Panc1 (cell line): ENCODE results near the gene TSHZ3. TPM values are rescaled to one million over a fixed set of nuclear protein-coding genes. Genes with fewer than 3 reads are reported as not detected.

Source experiments
- ATAC-seq: fragments of 200-7000 bp; cut with Tn5 transposase; 2 replicates; pipeline ENCODE4 v1.9.1; 2020; ENCODE audit warnings: mild to moderate bottlenecking, moderate library complexity
- BruUV-seq: library from RNA; stranded (reverse); fragments of 400-500 nt; replicated peaks from 2 replicates; lab custom pipeline; 2021; lab: Mats Ljungman, UMichigan
- CTCF ChIA-PET: fragments of 300-600 bp; sonication (Branson Sonifier 250); formaldehyde crosslinking; loops from one replicate; lab custom pipeline; 2022; ENCODE audit warnings: antibody characterized with exemption; lab: Charles Lee
- POLR2A ChIA-PET: fragments of 300-600 bp; sonication (Branson Sonifier 250); formaldehyde crosslinking; loops from one replicate; lab custom pipeline; 2022; ENCODE audit warnings: antibody characterized with exemption; lab: Charles Lee
- DNase-seq: peaks from one replicate; pipeline ENCODE4 v3.0.0-alpha.2; 2010; ENCODE audit warnings: low read depth, low spot score
- H3K27ac ChIP-seq: 2 replicates; pipeline ENCODE4 v1.5.1; 2011; ENCODE audit warnings: mild to moderate bottlenecking, low read length, inconsistent platforms
- H3K27me3 ChIP-seq: fragments of 200-500 bp; sonication (Bioruptor generic); 2 replicates; pipeline ENCODE4 v1.6.0; 2014; ENCODE audit warnings: low read length, inconsistent platforms; ENCODE audit not compliant: control insufficient read depth, insufficient read depth
- H3K36me3 ChIP-seq: fragments of 200-500 bp; sonication (Bioruptor generic); 2 replicates; pipeline ENCODE4 v1.5.1; 2014; ENCODE audit warnings: inconsistent platforms, mild to moderate bottlenecking, low read length, moderate library complexity; ENCODE audit not compliant: control insufficient read depth, insufficient read depth
- H3K4me1 ChIP-seq: 2 replicates; pipeline ENCODE4 v1.5.1; 2011; ENCODE audit warnings: inconsistent platforms, mild to moderate bottlenecking, low read length, moderate library complexity; ENCODE audit not compliant: control insufficient read depth, insufficient read depth
- H3K4me3 ChIP-seq, 2 experiments: 2 replicates each; pipeline ENCODE4 v1.5.1; 2011 to 2012; ENCODE audit warnings: low read depth in 2 of 2, low read length in 2 of 2, mild to moderate bottlenecking in 2 of 2, inconsistent platforms in 1 of 2, moderate library complexity in 1 of 2
- H3K9me3 ChIP-seq: fragments of 200-500 bp; sonication (Bioruptor generic); 2 replicates; pipeline ENCODE4 v1.5.1; 2014; ENCODE audit warnings: low read depth, mild to moderate bottlenecking, inconsistent platforms, low read length, moderate library complexity; ENCODE audit not compliant: control insufficient read depth, insufficient read depth
- POLR2AphosphoS5 ChIP-seq: IDR thresholded peaks from 2 replicates; pipeline ENCODE4 v1.6.1; 2012; ENCODE audit warnings: mild to moderate bottlenecking, low read depth, low read length, moderate library complexity
- SIN3A ChIP-seq: IDR thresholded peaks from 2 replicates; pipeline ENCODE4 v1.6.1; 2012; ENCODE audit warnings: low read depth, mild to moderate bottlenecking, low read length, moderate library complexity, borderline replicate concordance; ENCODE audit not compliant: insufficient read depth
- TCF7L2 ChIP-seq: IDR thresholded peaks from 2 replicates; pipeline ENCODE4 v1.6.1; 2011; ENCODE audit warnings: mild to moderate bottlenecking, low read depth, low read length, inconsistent platforms
- in situ Hi-C: cut with HindIII; loops from 2 replicates; pipeline ENCODE4 v1.10.0; 2016; ENCODE audit warnings: low sequenced_read_pairs, low pct_unique_long_range_greater_than_20kb
- intact Hi-C: fragments of 100-400 bp; cut with micrococcal nuclease; formaldehyde crosslinking; loops from one replicate; pipeline ENCODE4 v1.10.0; 2022; ENCODE audit not compliant: unreplicated experiment
- total RNA-seq: library from RNA; stranded (reverse); gene quantifications from one replicate; pipeline ENCODE4 v1.2.1, GENCODE V29; 2021; ENCODE audit not compliant: unreplicated experiment
- TF ChIP-seq, protein P1 (sequence below): fragments of 450-650 bp; IDR thresholded peaks from 2 replicates; pipeline ENCODE4 v1.5.1; 2017; ENCODE audit warnings: mild to moderate bottlenecking
- TF ChIP-seq, protein P2 (sequence below), 2 experiments: IDR thresholded peaks; 2 replicates each; pipeline ENCODE4 v1.6.1; 2011 to 2012; ENCODE audit warnings: low read depth in 2 of 2, control low read depth in 1 of 2, low read length in 1 of 2, mild to moderate bottlenecking in 1 of 2, moderate library complexity in 1 of 2; ENCODE audit not compliant: insufficient read depth in 1 of 2

The TSHZ3 gene
- total RNA-seq, 1 experiment from 2014 or later: 7.8 TPM

DNA sequence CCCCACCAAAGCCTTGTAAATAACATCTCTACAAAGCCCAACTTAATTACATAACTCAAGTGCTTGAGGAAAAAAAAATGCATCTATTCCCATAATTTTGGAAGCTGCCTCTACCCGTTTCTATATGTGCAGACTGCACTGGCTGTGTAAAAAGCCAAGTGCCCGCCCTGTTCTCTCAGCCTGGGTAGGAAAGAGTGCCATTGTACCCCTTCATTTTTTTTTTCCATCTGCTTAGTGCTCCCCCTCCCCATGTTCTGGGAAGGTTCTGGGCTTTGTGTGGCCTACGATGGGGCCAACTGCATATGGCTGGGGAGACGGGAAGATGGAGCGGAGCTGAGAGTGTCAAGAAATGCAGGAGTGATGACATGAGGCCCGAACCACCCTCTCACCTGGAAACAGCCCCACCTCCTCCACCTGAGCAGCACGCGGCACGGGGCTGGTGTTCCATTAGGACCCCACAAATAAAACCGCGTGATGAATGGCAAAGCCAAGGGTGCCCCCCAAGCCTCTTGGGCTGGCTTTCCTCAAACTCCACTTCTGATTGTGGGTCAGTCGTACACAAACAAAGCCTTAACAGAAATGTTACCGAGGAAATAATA, 42.1 kb downstream of the TSHZ3 start:
- CTCF ChIA-PET: no interaction called here
- H3K27ac ChIP-seq: no peak overlapping the region
- intact Hi-C loops: no loop called here
- no peaks in the 10 kb centered on the region for H3K9me3 ChIP-seq
- in situ Hi-C loops: no loop called here
- H3K4me3 ChIP-seq: no peak overlapping the region
- TF ChIP-seq SIN3A (no peak), POLR2AphosphoS5 (no peak), TCF7L2 (no peak)
- TF ChIP-seq, protein P1, sequence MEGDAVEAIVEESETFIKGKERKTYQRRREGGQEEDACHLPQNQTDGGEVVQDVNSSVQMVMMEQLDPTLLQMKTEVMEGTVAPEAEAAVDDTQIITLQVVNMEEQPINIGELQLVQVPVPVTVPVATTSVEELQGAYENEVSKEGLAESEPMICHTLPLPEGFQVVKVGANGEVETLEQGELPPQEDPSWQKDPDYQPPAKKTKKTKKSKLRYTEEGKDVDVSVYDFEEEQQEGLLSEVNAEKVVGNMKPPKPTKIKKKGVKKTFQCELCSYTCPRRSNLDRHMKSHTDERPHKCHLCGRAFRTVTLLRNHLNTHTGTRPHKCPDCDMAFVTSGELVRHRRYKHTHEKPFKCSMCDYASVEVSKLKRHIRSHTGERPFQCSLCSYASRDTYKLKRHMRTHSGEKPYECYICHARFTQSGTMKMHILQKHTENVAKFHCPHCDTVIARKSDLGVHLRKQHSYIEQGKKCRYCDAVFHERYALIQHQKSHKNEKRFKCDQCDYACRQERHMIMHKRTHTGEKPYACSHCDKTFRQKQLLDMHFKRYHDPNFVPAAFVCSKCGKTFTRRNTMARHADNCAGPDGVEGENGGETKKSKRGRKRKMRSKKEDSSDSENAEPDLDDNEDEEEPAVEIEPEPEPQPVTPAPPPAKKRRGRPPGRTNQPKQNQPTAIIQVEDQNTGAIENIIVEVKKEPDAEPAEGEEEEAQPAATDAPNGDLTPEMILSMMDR: no peak
- TF ChIP-seq, protein P2, sequence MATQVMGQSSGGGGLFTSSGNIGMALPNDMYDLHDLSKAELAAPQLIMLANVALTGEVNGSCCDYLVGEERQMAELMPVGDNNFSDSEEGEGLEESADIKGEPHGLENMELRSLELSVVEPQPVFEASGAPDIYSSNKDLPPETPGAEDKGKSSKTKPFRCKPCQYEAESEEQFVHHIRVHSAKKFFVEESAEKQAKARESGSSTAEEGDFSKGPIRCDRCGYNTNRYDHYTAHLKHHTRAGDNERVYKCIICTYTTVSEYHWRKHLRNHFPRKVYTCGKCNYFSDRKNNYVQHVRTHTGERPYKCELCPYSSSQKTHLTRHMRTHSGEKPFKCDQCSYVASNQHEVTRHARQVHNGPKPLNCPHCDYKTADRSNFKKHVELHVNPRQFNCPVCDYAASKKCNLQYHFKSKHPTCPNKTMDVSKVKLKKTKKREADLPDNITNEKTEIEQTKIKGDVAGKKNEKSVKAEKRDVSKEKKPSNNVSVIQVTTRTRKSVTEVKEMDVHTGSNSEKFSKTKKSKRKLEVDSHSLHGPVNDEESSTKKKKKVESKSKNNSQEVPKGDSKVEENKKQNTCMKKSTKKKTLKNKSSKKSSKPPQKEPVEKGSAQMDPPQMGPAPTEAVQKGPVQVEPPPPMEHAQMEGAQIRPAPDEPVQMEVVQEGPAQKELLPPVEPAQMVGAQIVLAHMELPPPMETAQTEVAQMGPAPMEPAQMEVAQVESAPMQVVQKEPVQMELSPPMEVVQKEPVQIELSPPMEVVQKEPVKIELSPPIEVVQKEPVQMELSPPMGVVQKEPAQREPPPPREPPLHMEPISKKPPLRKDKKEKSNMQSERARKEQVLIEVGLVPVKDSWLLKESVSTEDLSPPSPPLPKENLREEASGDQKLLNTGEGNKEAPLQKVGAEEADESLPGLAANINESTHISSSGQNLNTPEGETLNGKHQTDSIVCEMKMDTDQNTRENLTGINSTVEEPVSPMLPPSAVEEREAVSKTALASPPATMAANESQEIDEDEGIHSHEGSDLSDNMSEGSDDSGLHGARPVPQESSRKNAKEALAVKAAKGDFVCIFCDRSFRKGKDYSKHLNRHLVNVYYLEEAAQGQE (IDR thresholded peaks at IDR 0.05; ENCODE audit: insufficient read depth in 1 of 2, low read depth in 2 of 2, low read length in 1 of 2): no peak
- BruUV-seq: no TSS peak
- no peaks in the 10 kb centered on the region for H3K36me3 ChIP-seq
- H3K4me1 ChIP-seq: no peaks in the 10 kb centered on the region
- POLR2A ChIA-PET: interaction anchor here (0.6 kb wide), 1 partner anchor 1462 kb away, joined by 3 read pairs; no protein-coding TSS in a partner anchor
- no peak for DNase-seq
- H3K27me3 ChIP-seq: no peaks in the 10 kb centered on the region
- ATAC-seq: no peak

DNA sequence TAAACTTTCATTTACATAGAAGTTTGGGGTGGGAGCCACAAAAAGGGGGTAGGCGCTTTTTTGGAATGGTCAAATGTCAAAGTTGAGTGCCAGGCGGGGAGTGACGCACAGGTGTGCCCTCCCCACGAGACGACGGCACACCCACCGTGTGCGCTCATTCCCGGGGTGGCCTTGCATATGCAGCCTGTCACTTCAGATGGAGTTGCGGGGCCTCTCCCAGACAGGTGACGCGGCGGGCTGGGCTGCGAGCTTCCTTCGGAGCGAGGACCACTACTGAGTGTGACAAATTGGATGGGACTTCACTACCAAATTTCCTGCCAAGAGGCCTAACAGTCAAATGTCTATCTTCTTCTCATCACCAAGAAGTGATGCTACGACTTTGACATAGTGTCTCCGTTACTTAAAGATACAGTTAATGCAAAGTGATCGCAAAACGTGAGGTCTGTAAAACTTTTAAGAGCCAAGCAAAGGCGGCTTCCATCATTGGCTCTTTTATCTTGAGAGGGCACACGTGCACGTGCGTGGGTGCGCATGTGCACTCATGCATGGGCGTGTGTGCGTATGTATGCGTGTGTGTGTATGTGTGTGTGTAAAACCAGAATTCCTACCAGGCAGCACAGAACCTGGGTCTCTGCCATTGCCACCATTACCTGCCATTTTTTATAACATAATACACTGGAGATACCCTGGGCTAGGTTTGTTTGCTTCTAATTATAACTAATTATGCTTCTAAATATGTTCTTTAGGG, 43.1 kb downstream of the TSHZ3 start:
- no peak for ATAC-seq

More for the DNA sequence above, 43.1 kb downstream of the TSHZ3 start:
- POLR2A ChIA-PET: no interaction called here
- DNase-seq: no peak
- TF ChIP-seq POLR2AphosphoS5 (no peak), TCF7L2 (no peak), SIN3A (no peak)
- TF ChIP-seq, protein P2 (IDR thresholded peaks at IDR 0.05; ENCODE audit: insufficient read depth in 1 of 2, low read depth in 2 of 2, low read length in 1 of 2): no peak
- TF ChIP-seq, protein P1: no peak
- no peaks in the 10 kb centered on the region for H3K27me3 ChIP-seq
- H3K4me3 ChIP-seq: no peak overlapping the region
- H3K9me3 ChIP-seq: no peaks in the 10 kb centered on the region
- intact Hi-C loops (no loop called here), in situ Hi-C loops (no loop called here)
- no TSS peak for BruUV-seq
- H3K4me1 ChIP-seq: no peaks in the 10 kb centered on the region
- CTCF ChIA-PET: no interaction called here
- no peaks in the 10 kb centered on the region for H3K36me3 ChIP-seq
- H3K27ac ChIP-seq: no peak overlapping the region
